Hippocampal formation (tissue), 2 donors: ENCODE data around the gene ZFAND3.

Experiments used
- DNase-seq, 2 donors: peaks; one replicate each; lab custom pipeline; 2025; lab: John Stamatoyannopoulos, UW

The ZFAND3 gene

DNA sequence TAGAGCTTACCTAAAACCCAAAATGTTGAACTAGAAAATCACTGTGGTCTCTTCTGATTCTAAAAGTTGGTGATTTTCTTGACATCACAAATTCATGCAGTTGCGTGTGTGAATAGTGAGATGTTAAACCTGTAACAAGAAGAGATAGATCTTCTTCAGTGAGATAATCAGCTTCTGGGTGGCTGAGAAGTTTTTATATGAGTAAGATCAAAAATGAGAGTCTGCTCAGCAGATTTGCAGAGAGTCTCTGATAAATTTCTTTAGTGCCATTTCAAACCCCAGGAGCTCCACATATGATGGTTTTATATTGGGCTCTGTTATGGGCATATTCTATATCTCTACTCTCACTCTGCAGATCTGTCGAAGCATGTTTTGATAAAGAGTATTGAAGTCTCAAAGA lies 185.4 kb downstream of the ZFAND3 start:
- no peak for DNase-seq

DNA sequence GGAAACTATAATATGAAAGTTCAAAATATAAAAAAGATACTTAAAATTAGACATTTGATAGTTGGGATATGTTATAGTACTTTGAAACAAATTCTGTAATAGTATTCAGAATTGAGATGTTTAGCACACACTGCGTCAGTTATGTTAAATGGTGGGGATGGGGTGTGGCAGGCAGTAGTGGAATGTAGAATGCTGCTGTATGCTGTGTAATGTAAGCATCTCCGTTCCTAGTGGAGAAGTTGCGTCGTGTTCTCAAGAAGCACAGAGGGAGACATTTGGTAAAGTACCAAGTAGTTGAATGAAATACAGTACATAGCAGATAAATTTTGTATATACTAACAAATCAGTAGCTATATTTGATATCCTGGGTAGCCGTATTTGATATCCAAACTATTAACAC lies 192.4 kb downstream of the ZFAND3 start:
- DNase-seq, result no peak

DNA sequence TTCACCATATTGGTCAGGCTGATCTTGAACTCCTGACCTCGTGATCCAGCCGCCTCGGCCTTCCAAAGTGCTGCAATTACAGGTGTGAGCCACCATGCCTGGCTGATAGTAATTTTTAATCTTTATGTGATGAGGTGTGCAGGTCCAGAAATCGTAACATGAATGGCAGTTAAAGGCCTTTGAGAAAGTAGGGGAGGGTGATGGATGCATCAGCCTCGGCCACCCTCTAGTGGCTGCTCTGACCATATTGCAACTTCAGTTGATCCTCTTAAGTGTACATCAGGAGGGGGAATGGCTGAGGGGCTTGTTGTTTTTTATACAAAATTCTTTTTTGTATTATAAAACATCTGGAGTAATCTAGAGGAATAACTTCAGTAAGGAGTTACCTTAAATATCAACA lies 193.0 kb downstream of the ZFAND3 start:
- DNase-seq, result no peak

DNA sequence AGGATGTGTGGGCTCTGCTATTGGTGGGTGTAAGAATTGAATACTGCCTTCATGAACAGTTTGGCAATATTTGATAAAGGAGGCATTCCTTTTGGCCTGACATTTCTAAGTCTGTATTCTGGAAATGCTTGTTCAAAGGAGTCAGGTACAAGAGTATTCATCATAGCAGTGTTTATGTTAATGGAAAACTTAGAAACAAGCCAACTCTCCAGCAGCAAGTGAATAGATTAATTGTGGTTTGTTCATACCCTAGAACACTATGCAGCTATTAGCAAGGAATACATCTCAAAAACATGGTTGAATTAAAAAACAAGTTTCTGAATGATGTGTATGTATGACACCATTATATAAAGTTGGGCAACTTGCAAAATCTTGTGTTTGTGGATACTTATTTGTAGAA lies 195.8 kb downstream of the ZFAND3 start:
- DNase-seq, result no peak

DNA sequence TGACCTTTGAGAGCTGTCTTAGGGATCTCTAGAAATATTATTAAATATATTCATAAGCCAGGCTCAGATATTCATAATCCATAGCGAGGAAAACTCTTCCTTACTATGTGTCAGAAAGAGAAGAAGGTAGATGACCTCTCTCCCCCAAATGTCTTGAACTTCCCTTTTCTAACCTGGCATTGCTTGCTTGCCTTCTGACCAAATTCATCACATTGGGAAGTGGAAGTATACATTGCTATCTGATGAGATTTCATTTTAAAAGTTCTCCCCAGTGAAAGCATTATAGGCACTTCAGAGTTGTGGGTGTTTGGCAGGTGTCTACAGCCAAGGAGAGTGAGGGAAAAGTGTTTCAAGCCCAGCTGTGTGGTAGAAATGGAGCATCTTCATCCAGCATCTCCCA lies 197.3 kb downstream of the ZFAND3 start:
- DNase-seq, result no peak

DNA sequence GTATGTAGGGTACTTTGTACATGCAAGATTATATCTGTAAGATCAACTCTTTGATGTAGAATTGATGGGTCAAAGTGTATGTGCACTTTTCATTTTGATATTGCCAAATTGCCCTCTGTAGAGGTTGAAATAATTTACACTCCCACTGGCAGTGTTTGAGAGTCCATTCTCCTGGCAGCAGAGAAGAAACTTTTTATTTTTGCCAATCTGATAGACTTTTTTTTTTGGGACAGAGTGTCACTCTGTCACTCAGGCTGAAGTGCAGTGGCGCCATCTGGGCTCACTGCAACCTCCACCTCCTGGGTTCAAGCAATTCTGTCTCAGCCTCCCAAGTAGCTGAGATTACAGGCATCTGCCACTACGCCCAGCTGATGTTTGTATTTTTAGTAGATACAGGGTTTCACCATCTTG lies 199.2 kb downstream of the ZFAND3 start:
- DNase-seq, result no peak

DNA sequence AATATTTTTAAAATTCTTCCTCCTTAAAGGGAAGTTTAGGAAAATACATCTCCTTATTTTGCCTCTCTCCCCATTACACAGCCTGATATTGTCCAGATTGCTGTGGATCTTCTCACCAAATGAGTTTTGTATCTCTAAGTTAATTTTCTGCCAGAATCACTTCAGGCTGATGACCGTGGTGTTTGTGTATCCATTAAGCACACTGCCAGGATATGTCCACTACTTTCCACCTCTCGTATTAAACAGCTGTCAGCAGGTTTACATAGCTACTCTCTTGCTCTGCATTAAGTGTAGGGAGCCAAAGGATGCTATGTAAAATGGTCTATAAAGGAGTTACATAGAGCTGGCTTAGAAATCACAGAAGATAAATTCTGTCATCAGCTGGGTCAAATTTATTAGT lies 201.1 kb downstream of the ZFAND3 start:
- no peak for DNase-seq

DNA sequence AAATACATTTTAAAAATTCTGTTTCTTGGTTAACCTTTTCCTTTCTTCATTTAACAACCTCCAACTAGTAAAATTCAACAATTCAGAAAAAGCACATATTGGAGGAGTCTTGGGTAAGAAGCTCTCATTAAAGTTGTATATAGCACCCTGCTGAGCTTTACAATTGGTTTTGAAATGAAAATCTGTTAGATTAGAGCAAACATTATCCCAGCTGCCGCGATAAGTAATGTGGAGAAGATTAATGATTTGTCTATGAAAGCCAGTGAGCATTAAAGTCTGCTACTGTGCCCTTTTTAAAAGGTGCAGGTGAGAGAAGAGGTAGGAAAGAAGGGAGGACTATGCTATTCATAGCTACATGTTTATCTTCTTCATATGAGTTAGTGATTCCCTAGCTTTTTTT lies 201.5 kb downstream of the ZFAND3 start:
- no peak for DNase-seq

DNA sequence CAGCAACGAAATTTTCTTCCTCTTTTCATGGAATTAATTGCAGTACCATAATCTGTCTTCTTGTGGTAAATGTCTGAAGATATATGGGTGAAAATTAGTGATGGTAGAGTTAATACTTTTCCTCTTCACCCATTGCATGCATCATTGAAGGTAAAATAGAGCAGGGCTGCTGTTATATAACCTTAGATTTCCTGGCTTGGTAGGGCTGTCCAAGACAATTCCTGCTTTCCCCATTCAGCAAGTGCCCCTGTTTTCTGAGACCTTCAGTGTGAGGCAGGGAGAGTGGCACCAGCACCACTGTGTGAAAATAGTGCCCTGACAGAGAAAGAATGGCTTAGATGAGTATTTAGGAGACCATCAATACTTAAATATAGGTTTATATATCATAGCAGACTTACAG lies 202.0 kb downstream of the ZFAND3 start:
- DNase-seq, result no peak

DNA sequence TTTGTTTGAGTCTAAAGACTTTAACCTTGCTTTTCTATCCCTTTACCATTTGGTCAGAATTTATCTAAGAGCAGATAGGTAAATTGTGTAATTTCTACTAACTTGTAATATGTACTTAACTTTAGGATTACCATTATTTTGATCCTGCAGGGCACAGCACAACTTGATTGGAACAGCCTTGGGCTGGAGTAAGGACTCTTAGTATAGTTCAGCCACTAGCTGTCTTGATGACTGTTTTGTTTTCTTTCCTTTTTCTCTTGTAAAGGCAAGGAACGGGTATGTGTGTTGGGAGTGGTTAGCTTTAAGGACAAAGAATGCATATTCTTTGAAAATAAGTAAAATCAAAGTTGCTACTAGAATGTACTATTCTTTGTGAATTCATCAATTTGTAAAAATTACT lies 203.2 kb downstream of the ZFAND3 start:
- DNase-seq, result no peak

DNA sequence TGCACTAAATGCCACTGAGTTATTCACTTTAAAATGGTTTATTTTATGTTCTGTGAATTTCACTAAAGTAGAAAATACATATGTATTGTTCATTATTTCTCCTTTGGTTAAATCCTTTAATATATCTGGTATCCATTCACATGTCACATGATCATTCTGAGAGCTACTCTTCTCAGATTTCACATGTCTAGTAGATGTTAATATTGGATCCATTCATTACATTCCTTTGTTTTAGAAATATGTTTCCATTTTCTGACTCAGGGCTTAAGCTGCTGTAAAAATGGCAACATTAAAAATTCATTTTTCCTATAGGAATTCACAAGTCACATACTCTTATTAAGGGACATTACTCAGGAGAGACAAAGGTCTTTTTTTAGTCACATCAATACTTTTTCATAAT lies 205.4 kb downstream of the ZFAND3 start:
- no peak for DNase-seq

DNA sequence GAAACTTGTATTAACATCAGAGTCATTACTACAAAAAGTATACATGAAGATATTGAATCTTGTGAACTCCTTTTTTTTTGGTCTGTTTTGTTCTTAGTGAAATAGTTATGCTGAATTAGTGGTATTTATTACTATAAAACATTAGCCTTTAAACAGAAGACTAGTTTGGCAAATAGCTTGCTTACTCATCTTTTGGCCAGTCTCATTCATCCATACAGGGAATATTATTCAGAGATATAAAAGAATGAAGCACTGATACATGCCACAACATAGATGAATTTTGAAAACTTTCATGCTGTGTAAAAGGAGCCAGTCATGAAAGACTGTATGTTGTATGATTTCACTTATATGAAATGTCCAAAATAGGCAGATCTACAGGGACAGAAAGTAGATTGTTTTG lies 205.9 kb downstream of the ZFAND3 start:
- no peak for DNase-seq

DNA sequence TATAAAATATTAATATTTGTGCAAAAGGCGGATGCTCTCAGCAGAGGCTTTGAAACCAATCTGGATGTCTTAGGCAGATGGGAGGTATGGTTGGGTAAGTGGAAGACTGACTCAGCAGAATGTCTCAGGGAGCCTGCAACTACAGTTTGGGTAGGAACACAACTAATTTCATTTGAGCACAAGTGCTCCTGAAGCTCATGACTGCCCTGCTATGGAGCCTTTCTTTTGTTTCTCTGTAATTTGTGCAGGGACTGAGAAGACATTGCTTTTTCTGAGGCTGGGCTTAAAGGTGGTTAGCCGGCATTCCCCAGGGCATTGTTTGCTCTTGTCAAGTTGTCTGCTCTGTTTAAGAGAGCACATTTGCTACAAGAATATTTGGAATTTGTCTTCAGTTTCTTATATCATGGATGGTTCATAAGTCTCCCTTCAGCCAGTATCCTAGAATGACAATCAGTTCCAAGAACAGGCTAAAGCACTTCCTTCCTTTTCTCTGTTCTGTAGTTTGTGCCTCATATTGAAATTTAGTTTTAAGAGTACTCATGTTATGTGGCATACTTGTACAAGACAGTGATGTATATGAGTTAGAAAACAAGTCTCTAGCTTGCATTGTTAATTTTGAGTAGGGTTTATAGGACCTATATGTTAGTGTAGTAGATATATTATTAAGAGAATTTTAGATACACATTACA lies 208.3 kb downstream of the ZFAND3 start:
- no peak for DNase-seq

DNA sequence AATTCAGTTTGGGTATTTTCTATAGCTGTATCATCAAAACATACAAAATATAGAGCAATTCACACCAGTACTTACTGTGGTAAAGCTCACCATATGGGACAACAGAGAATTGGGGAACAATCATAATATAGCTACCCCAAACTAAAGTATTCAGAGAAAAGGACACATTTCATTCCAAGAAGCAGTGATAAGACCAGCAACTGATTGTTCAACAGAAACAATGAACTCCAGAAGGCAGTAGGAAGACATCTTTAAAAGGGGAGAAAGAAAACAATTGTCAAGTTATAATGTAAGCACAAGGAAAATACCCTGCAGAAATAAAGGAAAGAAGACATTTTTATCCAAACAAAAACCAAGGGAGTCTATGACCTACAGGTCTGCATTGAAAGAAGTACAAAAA lies 210.9 kb downstream of the ZFAND3 start:
- no peak for DNase-seq

DNA sequence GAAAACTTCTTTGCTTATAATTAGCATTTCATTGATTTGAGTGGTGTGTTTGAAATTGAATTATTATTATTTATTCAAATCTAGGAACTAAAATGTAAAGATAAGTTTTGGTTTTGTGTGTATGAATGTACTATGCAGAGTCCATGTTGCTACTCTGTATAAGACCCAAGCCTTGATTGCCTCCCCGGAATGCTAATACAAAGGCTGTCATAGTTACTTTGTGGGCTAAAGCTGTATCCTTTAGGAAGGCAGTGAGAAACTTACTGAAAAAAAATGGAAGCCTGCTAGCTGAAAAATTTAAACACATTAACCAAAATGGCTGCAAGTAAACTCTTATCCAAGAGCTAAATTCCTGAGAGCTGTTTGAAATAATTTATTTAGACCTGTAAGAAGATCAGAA lies 213.3 kb downstream of the ZFAND3 start:
- DNase-seq, result no peak

DNA sequence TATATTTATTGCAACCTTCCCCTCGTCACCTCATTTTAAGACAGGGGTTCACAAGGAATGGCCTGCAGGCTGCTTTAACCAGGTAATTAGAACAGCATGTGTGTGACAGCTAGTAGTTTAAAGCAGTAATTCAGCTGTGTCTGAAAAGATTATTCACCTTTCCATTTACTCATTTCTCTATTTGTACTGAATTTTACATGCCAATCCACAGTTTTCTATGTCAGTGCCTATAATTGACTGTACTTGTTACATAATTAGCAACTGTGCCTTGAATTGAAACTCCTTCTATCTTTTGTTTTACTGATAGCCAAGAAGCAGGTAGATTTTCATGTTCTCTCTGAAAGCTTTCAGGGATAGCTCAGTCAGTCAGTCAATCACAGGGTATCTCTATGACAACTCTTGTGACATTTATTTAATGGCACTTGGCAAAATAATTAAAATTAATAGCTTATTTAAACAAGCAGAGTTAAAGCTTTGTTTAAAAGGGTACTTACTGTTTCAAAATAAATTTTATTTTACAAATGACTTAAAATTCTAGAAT lies 214.0 kb downstream of the ZFAND3 start:
- DNase-seq, result no peak

DNA sequence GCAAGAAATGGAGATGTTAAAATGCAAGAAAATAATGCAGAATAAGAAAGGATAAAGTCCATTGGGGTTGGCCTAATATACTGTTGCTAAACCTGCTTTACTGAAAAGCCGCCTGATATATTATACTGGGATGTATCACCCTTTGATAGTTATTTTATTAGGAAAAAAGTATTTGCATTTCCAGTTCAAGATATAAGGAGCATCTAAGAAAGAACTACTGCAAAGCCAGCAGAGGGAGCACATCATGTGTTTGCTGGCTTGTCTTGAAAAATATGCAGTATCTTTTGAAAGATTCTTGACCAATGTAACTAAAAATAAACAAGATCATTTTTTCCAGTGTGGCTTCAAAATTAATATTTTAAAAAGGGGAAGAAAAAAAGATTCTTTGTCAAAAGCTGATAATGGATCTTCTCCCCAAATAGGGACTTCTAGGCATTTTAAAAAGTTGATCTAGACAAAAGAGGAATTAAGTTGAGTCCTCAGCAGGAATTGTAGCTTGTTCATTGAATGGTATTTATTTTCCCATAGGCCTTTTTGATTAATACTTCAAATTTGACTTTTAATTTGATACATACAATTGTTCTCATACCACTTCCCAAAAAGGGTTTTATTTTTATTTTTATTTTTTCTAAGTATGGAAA lies 214.9 kb downstream of the ZFAND3 start:
- DNase-seq, result peak in 1 of 2 donors; percentile 37

DNA sequence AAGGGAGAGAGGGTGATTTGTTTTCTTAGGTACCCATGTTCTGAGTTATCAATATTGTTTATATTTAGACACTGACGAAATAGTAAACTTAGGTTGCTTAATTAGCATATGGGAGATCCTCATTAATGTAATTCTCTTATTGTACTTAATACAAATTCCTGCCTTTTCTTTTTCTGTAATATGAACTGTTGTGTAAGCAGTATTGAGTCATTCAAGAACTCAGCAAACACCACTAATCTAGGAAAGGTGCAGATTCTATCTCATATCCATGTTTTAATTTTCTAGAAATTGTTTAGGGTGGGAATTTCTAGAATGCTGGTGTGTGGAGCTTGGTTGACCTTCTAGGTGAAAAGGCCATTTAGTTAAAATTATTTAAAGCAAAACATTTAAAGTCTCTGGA lies 216.0 kb downstream of the ZFAND3 start:
- no peak for DNase-seq

DNA sequence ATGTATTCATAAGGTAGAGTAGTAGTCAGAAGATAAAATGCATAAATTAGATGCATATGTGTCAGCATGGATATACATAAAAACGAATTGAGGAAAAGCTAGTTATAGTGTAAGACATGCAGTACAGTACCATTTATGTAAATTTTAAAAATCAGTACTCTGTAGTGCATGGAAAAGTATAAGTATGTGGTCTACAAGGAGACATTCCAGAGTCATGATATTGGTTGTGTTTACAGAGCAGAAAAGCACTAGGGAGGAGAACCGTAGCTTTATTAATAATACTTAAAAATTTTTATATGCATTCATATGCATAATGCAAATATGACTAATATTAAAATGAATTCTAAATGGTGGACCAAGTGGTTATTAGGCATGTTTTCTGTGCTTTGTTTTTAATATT lies 220.0 kb downstream of the ZFAND3 start:
- no peak for DNase-seq

DNA sequence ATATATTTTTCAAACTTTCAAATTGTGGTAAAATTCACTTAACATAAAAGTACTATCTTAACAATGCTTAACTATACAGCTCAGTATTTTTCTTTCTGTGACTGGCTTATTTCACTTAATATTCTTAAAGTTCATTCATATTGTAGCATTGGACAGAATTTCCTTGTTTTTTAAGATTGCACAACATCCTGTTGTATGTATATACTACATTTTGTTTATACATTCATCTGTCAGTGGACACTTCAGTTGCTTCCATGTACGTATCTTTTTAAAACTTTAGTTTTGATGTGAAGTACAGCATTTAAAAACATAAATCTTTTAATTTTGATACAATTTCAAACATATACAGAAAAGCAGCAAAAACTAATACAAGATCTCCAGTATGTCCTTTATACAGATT lies 220.7 kb downstream of the ZFAND3 start:
- no peak for DNase-seq

DNA sequence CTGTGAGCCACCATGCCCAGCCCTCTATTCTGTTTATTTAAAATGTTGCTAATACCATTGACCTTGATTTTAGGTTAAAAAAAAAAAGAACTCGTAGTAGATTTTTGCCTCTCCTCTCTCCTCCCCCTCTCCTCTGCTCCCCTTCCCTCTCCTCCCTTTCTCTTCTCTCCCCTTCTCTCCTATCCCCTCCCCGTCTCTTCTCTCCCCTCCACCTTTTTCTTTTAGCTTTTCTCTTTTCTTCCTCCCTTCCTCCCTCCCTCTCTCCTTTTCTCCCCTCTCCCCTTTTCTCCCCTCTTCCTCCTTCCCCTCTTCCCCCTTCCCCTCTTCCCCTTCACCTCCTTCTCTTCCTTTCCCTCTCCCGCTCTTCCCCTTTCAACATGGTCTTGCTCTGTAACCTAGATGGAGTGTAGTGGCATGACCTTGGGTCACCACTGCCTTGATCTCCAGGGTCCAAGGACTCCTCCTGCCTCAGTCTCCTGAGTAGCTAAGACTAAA lies 223.8 kb downstream of the ZFAND3 start:
- DNase-seq, result no peak

DNA sequence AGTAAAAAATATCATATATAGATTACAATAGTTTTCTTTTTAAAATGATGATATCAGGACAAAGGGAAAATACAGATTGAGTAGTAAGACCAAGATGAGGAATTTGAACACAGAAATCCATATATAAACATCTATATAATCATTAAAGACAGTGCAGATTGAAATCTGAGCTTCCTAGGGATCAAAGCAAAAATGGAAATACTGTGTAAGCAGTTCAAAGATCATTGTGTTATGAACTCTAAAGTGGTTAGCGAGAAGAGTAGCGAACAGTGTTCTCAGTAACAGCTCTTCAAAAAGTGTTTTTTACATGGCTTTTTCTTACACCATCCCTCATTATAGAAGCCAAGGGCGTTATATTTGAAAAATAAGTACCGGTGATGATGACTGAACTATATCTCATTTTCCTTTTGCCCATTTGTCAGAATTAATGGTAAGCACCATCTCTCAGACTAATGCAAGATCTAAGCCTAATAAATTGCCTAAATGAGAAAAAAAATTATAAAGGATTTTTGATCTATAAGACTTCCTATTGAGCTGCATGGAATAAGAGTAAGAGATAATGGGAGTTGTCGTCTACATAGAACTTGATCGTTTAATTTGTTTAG lies 226.3 kb downstream of the ZFAND3 start:
- DNase-seq, result no peak

DNA sequence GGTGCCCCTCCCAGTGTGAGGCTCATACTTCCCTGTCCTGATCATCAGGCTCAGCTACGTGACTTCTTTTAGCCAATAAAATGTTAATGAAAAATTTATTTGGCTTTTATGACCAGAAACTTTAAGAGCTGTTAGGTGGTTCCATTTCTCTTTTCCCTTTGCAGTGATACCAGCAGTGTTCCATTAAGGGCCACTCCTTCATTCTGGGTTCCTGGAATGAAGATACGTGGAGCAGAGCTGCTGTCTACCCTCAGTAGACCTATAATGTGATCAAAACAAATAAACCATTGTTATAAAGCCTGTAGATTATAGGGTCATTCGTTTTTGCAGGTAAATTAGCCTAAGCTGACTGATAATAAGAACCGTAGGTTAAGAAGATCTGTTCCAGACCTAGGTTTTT lies 228.0 kb downstream of the ZFAND3 start:
- DNase-seq, result no peak
